K562 (cell line): ENCODE data around the gene HOXD9. TPM values are rescaled to one million over a fixed set of nuclear protein-coding genes. Genes with fewer than 3 reads are reported as not detected.

Source experiments
- ATAC-seq: fragments of 200-7000 bp; cut with Tn5 transposase; 3 replicates; pipeline ENCODE4 v1.9.1; 2020; ENCODE audit warnings: moderate library complexity
- BruUV-seq: library from RNA; stranded (reverse); fragments of 400-500 nt; replicated peaks from 2 replicates; lab custom pipeline; 2021; lab: Mats Ljungman, UMichigan
- CTCF ChIA-PET: fragments of 300-600 bp; formaldehyde crosslinking; extraction: SDS; loops from one replicate; lab custom pipeline; 2021; ENCODE audit warnings: low intra/inter-chr PET ratio; lab: Yijun Ruan, JAX
- POLR2A ChIA-PET: fragments of 300-600, 350-650 bp; sonication (Branson Sonifier 250); formaldehyde crosslinking; extraction: SDS; loops from one replicate; lab custom pipeline; 2021; ENCODE audit warnings: antibody characterized with exemption, inconsistent platforms; lab: Yijun Ruan, JAX
- DNase-seq, 4 experiments: peaks; one replicate each; pipeline versions ENCODE4 v3.0.0 to v3.0.0-alpha.2; 2011 to 2018; ENCODE audit warnings: low spot score in 3 of 4, mixed read lengths in 3 of 4; ENCODE audit errors: extremely low read depth in 1 of 4
- FAIRE-seq: peaks from 2 replicates; lab custom pipeline; 2011; peaks lifted over from hg19 to GRCh38; lab: Jason Lieb, UNC
- H2AFZ ChIP-seq: 2 replicates; pipeline ENCODE4 v1.6.0; 2011; ENCODE audit warnings: low read depth, low read length, control low read depth, inconsistent platforms
- H3K27ac ChIP-seq: fragments of 200-600 bp; 3 replicates; pipeline ENCODE4 v1.8.0; 2011; ENCODE audit warnings: low read depth, mild to moderate bottlenecking, control low read depth, inconsistent platforms, low read length, moderate library complexity, mixed read lengths; ENCODE audit errors: extremely low read depth
- H3K27me3 ChIP-seq, 2 experiments: fragments of 300-600 bp in 1 of 2; 2 replicates in 1 of 2; 3 replicates in 1 of 2; pipeline versions ENCODE4 v1.6.0 to v1.8.0; 2011; ENCODE audit warnings: inconsistent platforms in 2 of 2, low read length in 2 of 2, mild to moderate bottlenecking in 1 of 2, mixed read lengths in 1 of 2, moderate library complexity in 1 of 2; ENCODE audit not compliant: control insufficient read depth in 2 of 2, insufficient read depth in 2 of 2
- H3K36me3 ChIP-seq: fragments of 300-600 bp; 3 replicates; pipeline ENCODE4 v1.8.0; 2011; ENCODE audit warnings: mild to moderate bottlenecking, low read length, inconsistent platforms; ENCODE audit not compliant: control insufficient read depth, insufficient read depth
- H3K4me1 ChIP-seq, 2 experiments: fragments of 200-600 bp in 1 of 2; replicated peaks in 1 of 2; 2 replicates in 1 of 2; 3 replicates in 1 of 2; pipeline versions ENCODE4 v1.5.1 to v1.8.0; 2011; ENCODE audit warnings: inconsistent platforms in 2 of 2, low read length in 2 of 2, mild to moderate bottlenecking in 1 of 2, mixed read lengths in 1 of 2, moderate library complexity in 1 of 2; ENCODE audit not compliant: control insufficient read depth in 2 of 2, insufficient read depth in 2 of 2
- H3K4me2 ChIP-seq: 2 replicates; pipeline ENCODE4 v1.6.1; 2011; ENCODE audit warnings: low read length, control low read depth, inconsistent platforms, mixed read lengths; ENCODE audit not compliant: insufficient read depth
- H3K4me3 ChIP-seq: fragments of 200-600 bp; sonication (generic), shearing (Covaris generic); 2 replicates; pipeline ENCODE4 v1.5.1; 2016; ENCODE audit warnings: control low read depth, inconsistent platforms
- H3K79me2 ChIP-seq: fragments of 200-600 bp; 3 replicates; pipeline ENCODE4 v1.8.0; 2011; ENCODE audit warnings: low read length, inconsistent platforms; ENCODE audit not compliant: control insufficient read depth, insufficient read depth
- H3K9ac ChIP-seq, 2 experiments: 2 replicates each; pipeline versions ENCODE4 v1.6.0 to v1.6.1; 2011; ENCODE audit warnings: low read depth in 2 of 2, low read length in 2 of 2, control low read depth in 1 of 2, inconsistent platforms in 1 of 2, mild to moderate bottlenecking in 1 of 2, mixed read lengths in 1 of 2; ENCODE audit not compliant: insufficient read depth in 1 of 2
- H3K9me1 ChIP-seq: one replicate; pipeline ENCODE4 v1.6.0; 2011; ENCODE audit warnings: inconsistent platforms, mild to moderate bottlenecking, low read length, moderate library complexity; ENCODE audit not compliant: control insufficient read depth, insufficient read depth
- H3K9me3 ChIP-seq: replicated peaks from 2 replicates; pipeline ENCODE4 v1.5.1; 2011; ENCODE audit warnings: low read depth, low read length, inconsistent platforms; ENCODE audit not compliant: control insufficient read depth, insufficient read depth
- H4K20me1 ChIP-seq: replicated peaks from 2 replicates; pipeline ENCODE4 v1.6.1; 2011; ENCODE audit warnings: low read length, inconsistent platforms, mixed read lengths; ENCODE audit not compliant: control insufficient read depth, insufficient read depth
- E2F3 ChIP-seq: fragments of 250-450 bp; sonication (Bioruptor Pico); IDR thresholded peaks from 2 replicates; pipeline ENCODE4 v1.4.0; 2020; ENCODE audit warnings: mild to moderate bottlenecking
- HNRNPH1 ChIP-seq: fragments of 200-400 bp; formaldehyde crosslinking; optimal IDR thresholded peaks from 2 replicates; pipeline ENCODE3; 2017; ENCODE audit warnings: low read depth, mild to moderate bottlenecking, low read length, moderate library complexity
- IRF1 ChIP-seq: sonication (generic); formaldehyde crosslinking; IDR thresholded peaks from 2 replicates; pipeline ENCODE4 v1.8.0; 2022; ENCODE audit warnings: missing genetic modification reagents, mild to moderate bottlenecking, borderline replicate concordance
- MCM3 ChIP-seq: fragments of 450-650 bp; IDR thresholded peaks from 2 replicates; pipeline ENCODE4 v1.6.1; 2016
- PML ChIP-seq: IDR thresholded peaks from 2 replicates; pipeline ENCODE4 v1.6.1; 2012; ENCODE audit warnings: low read length, inconsistent platforms
- SIX5 ChIP-seq, 2 experiments: IDR thresholded peaks; 2 replicates each; pipeline ENCODE4 v1.6.1; 2011; ENCODE audit warnings: low read length in 2 of 2, borderline replicate concordance in 1 of 2, low read depth in 1 of 2, mild to moderate bottlenecking in 1 of 2, moderate library complexity in 1 of 2; ENCODE audit not compliant: insufficient read depth in 1 of 2
- SMARCB1 ChIP-seq: IDR thresholded peaks from 2 replicates; pipeline ENCODE4 v1.6.1; 2011; ENCODE audit warnings: improper control_type of control experiment, low read depth; ENCODE audit not compliant: insufficient read length
- THRB ChIP-seq: fragments of 450-650 bp; formaldehyde crosslinking; conservative IDR thresholded peaks from 2 replicates; pipeline ENCODE4 v1.4.0; 2022; ENCODE audit warnings: mild to moderate bottlenecking, missing genetic modification characterization
- TOE1 ChIP-seq, 2 experiments: fragments of 450-650 bp in 1 of 2; sonication (generic) in 1 of 2; formaldehyde crosslinking in 1 of 2; IDR thresholded peaks; 2 replicates each; pipeline versions ENCODE4 v1.7.1 to v1.8.0; 2016 to 2022; ENCODE audit warnings: borderline replicate concordance in 2 of 2, mild to moderate bottlenecking in 2 of 2, antibody characterized with exemption in 1 of 2, inconsistent platforms in 1 of 2, low read depth in 1 of 2, missing genetic modification reagents in 1 of 2, moderate library complexity in 1 of 2
- ZNF175 ChIP-seq: fragments of 200-800 bp; sonication (Bioruptor generic); IDR thresholded peaks from 2 replicates; pipeline ENCODE4 v1.6.1; 2016; ENCODE audit warnings: low read depth, mild to moderate bottlenecking, missing genetic modification characterization, missing compliant biosample characterization
- ZNF707 ChIP-seq: fragments of 250-450 bp; sonication (Bioruptor Pico); conservative IDR thresholded peaks from 2 replicates; pipeline ENCODE4 v1.8.0; 2022; ENCODE audit warnings: inconsistent platforms, mild to moderate bottlenecking, moderate library complexity
- WGBS: fragments of 100-300 bp; shearing (Covaris generic); methylation state at CpG from one replicate; pipeline ENCODE4 v1.1.6; 2016; ENCODE audit warnings: low coverage, mixed read lengths; ENCODE audit not compliant: insufficient coverage; ENCODE audit errors: missing lambda C conversion rate; 5-methylcytosine and 5-hydroxymethylcytosine counted together
- in situ Hi-C: fragments of 300-500 bp; cut with MboI; formaldehyde crosslinking; loops from 4 replicates; pipeline ENCODE4 v1.15.0; 2018; ENCODE audit warnings: inconsistent platforms, mixed read lengths
- intact Hi-C: fragments of 100-400 bp; cut with micrococcal nuclease; formaldehyde crosslinking; loops from 2 replicates; pipeline ENCODE4 v1.14.2; 2022
- polyA plus RNA-seq, 8 experiments: library from polyadenylated mRNA; depleted of rRNA in 4 of 8; stranded (reverse) in 5 of 8; unstranded in 3 of 8; fragments of >200 nt; fragmentation: Nextera tagmentation in 2 of 8; fragmentation: Illumina TruSeq in 1 of 8; extraction: Ambion mirVana in 2 of 8; extraction: Trizol in 1 of 8; gene quantifications; 2 replicates each; pipeline versions ENCODE4 v1.2.1 to v1.2.3, GENCODE V29; 2011 to 2014; ENCODE audit warnings: inconsistent platforms in 1 of 8, missing spikeins in 1 of 8
- total RNA-seq, 7 experiments: library from RNA; depleted of rRNA in 6 of 7; stranded (reverse); fragments of >200 nt in 6 of 7; fragmentation: Illumina TruSeq in 2 of 7; extraction: Trizol in 2 of 7; gene quantifications; 2 replicates each; pipeline versions ENCODE4 v1.2.1 to v1.2.3, GENCODE V29; 2011 to 2021; ENCODE audit warnings: low replicate concordance in 1 of 7

The HOXD9 gene
- total and polyA plus RNA-seq, 9 of the 15 experiments (the other 6 are each of a cell fraction or from before 2014, with no cell fraction given) = not detected

- Histone ChIP-seq H3K9ac (no peak overlapping the region), H3K4me2 (no peak overlapping the region), H3K9me1 (no peaks in the 10 kb centered on the region), H3K9me3 (no peaks in the 10 kb centered on the region; the same call in 1 of the 2 replicates), H2AFZ (no peak overlapping the region), H3K79me2 (no peaks in the 10 kb centered on the region), H3K4me1 (peaks cover 0 to 15% of the 10 kb centered on the region in 2 experiments; a peak in 2 of 5 replicates), H3K27ac (no peak overlapping the region), H4K20me1 (no peaks in the 10 kb centered on the region), H3K36me3 (no peaks in the 10 kb centered on the region), H3K4me3 (no peak overlapping the region), H3K27me3 (peaks cover 33 to 57% of the 10 kb centered on the region in 2 experiments; a peak in 4 of 5 replicates)
- ATAC-seq (no peak), DNase-seq (no peak), FAIRE-seq (no peak)
- WGBS = 18% methylated on average over 8 of the region's 8 CpGs
- ChIA-PET CTCF (interaction anchor here (1.2 kb wide), 1 partner anchor 417 kb away, joined by 3 read pairs; no protein-coding TSS in a partner anchor), POLR2A (no interaction called here)
- TF ChIP-seq THRB (CRISPR knock-in tag) (no peak), PML (no peak), ZNF175 (CRISPR knock-in tag) (no peak), IRF1 (no peak), TOE1 (IDR thresholded peaks at IDR 0.05; ENCODE audit: borderline replicate concordance) (no peak), TOE1 (CRISPR knock-in tag; IDR thresholded peaks at IDR 0.05; ENCODE audit: borderline replicate concordance, low read depth) (no peak), HNRNPH1 (no peak), SIX5 (IDR thresholded peaks at IDR 0.05; ENCODE audit: borderline replicate concordance in 1 of 2, insufficient read depth in 1 of 2, low read depth in 1 of 2, low read length in 2 of 2) (no peak), ZNF707 (CRISPR knock-in tag) (no peak), MCM3 (no peak), E2F3 (CRISPR knock-in tag) (no peak), SMARCB1 (no peak)
- in situ Hi-C loops = loop anchor here (25.0 kb wide), 2 partner anchors 674 to 1624 kb away; no protein-coding TSS in a partner anchor
- no TSS peak for BruUV-seq
- intact Hi-C loops = no loop called here
Measured at GRCh38 chr2:176137906-176138305, 15.4 kb downstream of the HOXD9 start.
